GM18870 (cell line): ENCODE data around the gene SLC25A4.
A peak's percentile ranks its signal among the peaks of the same experiment; 100 is the strongest.
"Not testable (repeated sequence)": the region's sequence is repeated elsewhere in the genome, so short reads cannot be mapped to it uniquely, and the experiment has no call there.

Source experiments
- ATAC-seq: cut with Tn5 transposase; IDR thresholded peaks from one replicate; pipeline ENCODE4 v1.9.1; 2021; ENCODE audit warnings: moderate library complexity; ENCODE audit not compliant: unreplicated experiment

The SLC25A4 gene

GRCh38 chr4:185171373-185172071, 28.5 kb downstream of the SLC25A4 start:
- ATAC-seq: peak; percentile 90

- no peak for ATAC-seq
These were observed 36.4 kb downstream of the SLC25A4 start for GRCh38 chr4:185179488-185179887.

- ATAC-seq: no peak
These were observed 39.2 kb downstream of the SLC25A4 start for GRCh38 chr4:185182239-185182638.

- no peak for ATAC-seq
These were observed 40.7 kb downstream of the SLC25A4 start for GRCh38 chr4:185183622-185184281.

GRCh38 chr4:185186769-185187168, 43.7 kb downstream of the SLC25A4 start:
- ATAC-seq: no peak

- no peak for ATAC-seq
These were observed 46.7 kb downstream of the SLC25A4 start for GRCh38 chr4:185189606-185190305.

GRCh38 chr4:185190306-185190856, 47.3 kb downstream of the SLC25A4 start:
- no peak for ATAC-seq

GRCh38 chr4:185192059-185192458, 49.0 kb downstream of the SLC25A4 start:
- ATAC-seq: peak; percentile 91

GRCh38 chr4:185194924-185195888, 52.1 kb downstream of the SLC25A4 start:
- no peak for ATAC-seq

GRCh38 chr4:185196437-185196836, 53.4 kb downstream of the SLC25A4 start:
- ATAC-seq: no peak

GRCh38 chr4:185198189-185198588, 55.1 kb downstream of the SLC25A4 start:
- ATAC-seq: not testable (repeated sequence)
